GM19324 (cell line): Measurements from ENCODE around the gene AKR1C3.
"Not testable (repeated sequence)": the region's sequence is repeated elsewhere in the genome, so short reads cannot be mapped to it uniquely, and the experiment has no call there.

ENCODE experiments used
- ATAC-seq: cut with Tn5 transposase; IDR thresholded peaks from one replicate; pipeline ENCODE4 v1.9.1; 2021; ENCODE audit warnings: mild to moderate bottlenecking, moderate library complexity; ENCODE audit not compliant: unreplicated experiment, low FRiP score

Gene AKR1C3

GRCh38 chr10:5094265-5095205 is at the start of gene AKR1C3:
TSS of gene AKR1C3 (plus strand) at chr10:5094414. CDS start at chr10:5094445, 31 bp downstream.
- peak; percentile 53 for ATAC-seq

DNA sequence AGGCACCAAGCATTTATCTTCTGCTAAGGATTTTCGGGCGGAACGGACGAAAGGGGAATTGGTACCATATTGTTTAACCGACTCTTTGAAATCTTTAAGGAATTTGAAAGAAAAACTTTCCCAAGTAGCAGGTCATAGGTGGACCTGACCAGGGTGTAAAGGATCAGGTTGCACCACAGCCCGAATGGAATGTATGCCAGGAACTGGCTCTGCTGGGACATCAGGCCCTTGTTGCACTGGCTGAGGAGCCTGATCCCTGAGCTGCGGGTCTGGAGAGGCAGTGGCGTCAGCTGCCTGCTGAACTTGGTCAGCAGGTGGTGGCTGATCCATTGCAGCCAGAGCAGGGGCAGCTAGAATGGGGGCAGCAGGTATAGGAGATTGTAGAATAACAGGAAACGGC is 49.1 kb upstream of the AKR1C3 start:
- no peak for ATAC-seq

DNA sequence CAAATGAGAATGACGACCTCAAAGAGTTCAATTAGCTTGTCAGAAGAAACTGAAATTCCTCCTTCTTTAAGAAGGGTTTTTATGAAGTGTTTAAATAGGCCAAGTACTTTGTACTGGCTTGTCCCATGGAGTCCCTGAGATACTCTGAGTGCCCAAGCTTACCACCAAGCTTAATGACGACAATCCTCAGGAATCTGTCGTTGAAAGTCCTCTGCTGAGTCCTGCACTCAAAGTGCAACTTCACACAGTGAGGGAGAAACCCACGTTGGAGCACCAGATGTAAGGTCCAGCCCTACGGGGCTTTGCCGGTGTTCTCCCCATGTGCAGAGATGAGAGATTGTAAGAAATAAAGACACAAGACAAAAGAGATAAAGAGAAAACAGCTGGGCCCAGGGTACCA is 47.8 kb upstream of the AKR1C3 start:
- no peak for ATAC-seq

DNA sequence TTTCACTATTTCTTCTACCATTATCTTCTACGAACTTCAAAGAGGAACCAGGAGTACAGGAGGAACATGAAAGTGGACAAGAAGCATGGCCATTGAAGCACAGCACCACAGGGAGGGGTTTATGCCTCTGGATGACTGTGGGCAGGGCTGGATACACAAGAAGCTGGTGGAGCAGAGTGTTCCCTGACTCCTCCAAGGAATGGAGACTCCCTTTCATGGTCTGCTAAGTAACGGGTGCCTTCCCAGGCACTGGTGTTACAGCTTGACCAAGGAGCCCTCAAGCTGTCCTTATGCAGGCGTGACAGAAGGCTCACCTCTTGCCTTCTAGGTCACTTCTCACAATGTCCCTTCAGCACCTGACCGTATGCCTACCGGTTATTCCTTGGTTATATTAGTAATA is 47.2 kb upstream of the AKR1C3 start:
- ATAC-seq: not testable (repeated sequence)

GRCh38 chr10:5047912-5048628 is 46.1 kb upstream of the AKR1C3 start:
- no peak for ATAC-seq

DNA sequence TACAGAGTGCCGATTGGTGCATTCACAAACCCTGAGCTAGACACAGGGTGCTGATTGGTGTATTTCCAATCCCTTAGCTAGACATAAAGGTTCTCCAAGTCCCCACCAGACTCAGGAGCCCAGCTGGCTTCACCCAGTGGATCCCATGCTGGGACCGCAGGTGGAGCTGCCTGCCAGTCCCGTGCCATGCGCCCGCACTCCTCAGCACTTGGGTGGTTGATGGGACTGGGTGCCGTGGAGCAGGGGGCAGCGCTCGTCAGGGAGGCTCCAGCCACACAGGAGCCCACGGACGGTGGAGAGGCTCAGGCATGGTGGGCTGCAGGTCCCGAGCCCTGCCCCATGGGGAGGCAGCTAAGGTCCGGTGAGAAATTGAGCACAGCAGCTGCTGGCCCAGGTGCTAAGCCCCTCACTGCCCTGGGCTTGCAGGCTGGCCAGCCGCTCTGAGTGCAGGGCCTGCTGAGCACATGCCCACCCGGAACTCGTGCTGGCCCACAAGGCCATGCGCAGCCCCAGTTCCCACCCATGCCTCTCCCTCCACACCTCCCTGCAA is 41.2 kb upstream of the AKR1C3 start:
- not testable (repeated sequence) for ATAC-seq

GRCh38 chr10:5054831-5055230 is 39.4 kb upstream of the AKR1C3 start:
- ATAC-seq: not testable (repeated sequence)

- ATAC-seq: not testable (repeated sequence)
Observed at GRCh38 chr10:5059267-5059666, 34.9 kb upstream of the AKR1C3 start.

GRCh38 chr10:5060791-5061190 is 33.4 kb upstream of the AKR1C3 start:
- not testable (repeated sequence) for ATAC-seq

DNA sequence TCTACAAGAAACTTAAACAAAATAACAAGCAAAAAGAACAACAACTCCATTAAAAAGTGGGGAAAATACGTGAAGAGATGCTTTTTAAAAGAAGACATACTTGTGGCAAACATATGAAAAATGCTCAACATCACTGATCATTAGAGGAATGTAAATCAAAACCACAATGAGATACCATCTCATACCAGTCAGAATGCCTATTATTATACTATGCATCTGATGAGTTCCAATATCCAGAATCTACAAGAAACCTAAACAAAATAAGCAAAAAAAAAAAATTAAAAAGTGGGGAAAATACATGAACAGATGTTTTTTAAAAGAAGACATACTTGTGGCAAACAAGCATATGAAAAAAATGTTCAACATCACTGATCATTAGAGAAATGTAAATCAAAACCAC is 29.6 kb upstream of the AKR1C3 start:
- no peak for ATAC-seq

DNA sequence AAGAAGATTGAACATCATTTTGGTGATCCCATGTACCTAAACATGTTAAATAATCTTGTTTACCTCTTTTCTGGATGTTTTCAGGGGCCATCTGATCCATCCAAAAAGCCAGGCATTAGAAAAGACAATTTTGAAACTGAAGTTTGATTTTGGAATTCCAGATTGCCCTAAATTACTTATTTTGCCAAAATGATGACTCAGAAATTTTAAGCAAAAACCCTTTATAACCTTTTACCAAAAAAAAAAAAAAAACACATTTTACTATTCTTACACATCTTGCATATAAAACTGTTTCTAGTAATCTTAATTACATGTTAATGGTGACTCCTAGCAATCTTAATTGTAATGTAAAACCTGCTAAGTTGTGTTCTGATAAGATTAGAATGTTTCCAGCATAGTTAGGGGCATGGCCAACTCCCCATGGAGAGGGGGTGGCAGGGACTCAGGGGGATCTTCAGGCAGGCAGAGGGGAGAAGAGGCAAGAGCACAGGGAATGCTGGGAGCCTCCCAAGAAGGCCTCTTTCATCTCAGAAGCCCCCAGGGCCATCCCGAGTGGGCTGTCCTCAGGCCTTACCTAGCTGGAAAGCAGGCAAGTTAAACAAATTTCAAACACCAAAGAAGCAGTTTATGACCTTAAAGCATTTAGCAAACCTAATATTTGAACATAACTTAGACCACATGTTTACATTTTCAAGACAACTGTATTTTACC is 25.8 kb upstream of the AKR1C3 start:
- ATAC-seq: no peak

DNA sequence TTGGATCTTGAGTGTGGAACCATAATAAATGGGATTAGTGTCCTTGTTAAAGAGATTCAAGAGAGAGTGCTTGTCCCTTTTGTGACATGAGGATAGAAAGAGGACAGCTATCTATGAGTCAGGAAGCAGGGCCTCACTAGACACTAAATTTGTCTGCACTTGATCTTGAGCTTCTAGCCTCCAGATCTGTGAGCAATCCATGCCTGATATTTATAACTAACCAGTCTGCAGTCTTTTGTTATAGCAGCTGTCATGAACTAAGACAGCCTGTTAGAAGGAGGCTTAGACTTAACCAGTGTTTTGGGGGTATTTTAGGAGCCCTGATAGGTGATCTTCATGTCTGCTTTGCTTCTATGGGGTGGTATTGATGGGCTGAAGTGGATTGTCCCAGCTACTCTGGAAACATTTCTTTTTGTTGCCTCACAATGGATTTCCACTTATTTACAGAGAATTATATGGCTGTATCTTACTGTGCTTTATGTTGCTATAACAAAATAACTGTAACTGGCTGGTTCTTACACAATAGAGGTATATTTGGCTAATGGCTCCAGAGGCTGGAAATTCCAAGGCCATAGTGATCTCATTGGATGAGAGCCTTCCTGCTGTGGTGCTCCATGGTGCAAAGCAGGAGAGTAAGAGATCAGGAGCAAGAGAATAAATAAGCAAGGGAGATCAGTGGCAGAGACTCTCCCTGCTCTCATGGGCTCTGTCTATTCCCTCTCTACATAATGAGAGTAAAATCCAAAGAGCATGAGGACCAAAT is 23.4 kb upstream of the AKR1C3 start:
- no peak for ATAC-seq

GRCh38 chr10:5071411-5072198 is 22.6 kb upstream of the AKR1C3 start:
- ATAC-seq: no peak

DNA sequence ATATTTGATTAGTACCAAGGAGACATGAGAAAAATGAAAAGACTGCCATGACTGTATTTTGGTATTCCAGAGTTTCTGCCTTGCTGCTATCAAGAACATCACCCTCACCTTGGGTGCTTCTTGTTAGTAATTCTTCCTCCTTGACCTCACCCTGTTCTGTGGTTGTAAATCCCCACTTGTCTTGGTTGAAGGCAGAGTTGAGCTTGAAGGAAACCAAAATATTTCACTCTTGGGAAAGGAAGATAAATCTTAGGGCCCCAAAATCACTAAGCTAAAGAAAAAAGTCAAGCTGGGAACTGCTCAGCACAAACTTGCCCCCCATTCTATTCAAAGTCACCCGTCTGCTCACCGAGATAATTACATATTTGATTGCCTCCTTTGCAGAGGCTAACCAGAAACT is 20.6 kb upstream of the AKR1C3 start:
- no peak for ATAC-seq

DNA sequence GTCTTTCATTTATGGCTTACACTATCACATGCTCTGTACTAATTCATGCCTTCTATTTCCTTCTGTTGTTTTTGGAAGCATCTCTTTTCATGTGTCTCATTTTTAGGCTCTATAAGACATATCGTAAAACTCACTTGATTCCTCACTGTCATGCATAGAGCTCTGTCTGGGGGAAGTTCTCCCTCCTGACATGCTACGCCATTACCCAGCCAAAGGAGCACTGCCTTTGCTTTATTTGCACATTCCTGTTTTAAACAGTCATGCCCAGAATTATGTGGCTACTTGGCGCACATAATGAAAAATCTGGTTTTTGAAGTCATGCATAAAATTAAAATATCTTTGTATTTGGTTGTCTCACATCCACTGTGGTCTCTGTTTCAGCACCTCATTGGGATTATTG is 17.6 kb upstream of the AKR1C3 start:
- ATAC-seq: no peak

DNA sequence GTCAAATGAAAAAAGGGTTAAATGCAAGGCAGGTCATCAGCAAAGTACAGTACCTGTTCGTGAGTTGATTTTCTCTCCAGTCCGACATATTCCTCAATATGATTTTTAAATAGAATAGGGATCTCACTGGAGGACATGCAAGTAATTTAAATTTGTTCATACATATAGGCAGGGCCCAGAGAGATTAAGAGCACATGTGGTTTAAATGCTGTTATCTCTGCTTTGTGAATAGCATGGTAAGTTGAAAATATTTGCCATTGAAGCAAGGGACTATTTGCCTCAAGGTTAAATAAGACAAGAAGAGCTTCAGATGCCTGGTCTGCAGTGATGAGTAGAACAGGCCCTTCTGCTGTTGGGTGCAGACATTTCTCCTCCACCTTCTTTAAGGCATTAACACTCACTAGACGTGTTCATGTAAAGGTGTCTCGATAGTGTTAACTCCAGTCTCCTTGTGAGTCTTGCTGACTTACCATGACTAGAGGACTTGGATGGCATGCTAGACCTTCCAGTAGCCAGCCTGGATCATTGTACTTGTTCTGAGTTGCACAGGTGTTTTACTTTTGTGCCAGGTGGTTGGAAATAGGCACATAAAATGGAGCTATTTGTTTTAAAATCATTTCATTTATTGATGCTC is 15.6 kb upstream of the AKR1C3 start:
- no peak for ATAC-seq

GRCh38 chr10:5079306-5079830 is 14.8 kb upstream of the AKR1C3 start:
- ATAC-seq: no peak

DNA sequence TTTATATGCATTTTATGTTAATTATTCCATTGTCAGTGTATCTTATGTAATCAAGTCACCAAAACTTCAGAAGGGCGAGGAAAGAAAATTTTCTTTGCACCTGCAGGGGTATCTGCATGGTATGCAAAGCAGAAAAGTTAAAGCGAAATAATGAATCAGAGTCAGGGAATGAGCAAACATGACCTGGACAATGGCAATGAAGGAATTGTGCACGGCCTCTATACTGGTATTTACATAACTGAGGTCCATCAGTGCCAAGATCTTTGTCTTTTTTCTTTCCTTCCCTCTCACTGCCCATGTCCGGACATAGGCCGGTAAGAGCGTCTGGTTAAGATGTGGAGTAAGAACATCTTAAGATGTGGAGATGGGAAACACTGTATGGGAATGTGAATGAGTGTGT is 14.4 kb upstream of the AKR1C3 start:
- no peak for ATAC-seq
